Thyroid gland (tissue), 4 donors: ENCODE results near the gene STRBP.

ENCODE experiments used
- POLR2A ChIP-seq, 2 donors: fragments of 450-650 bp; IDR thresholded peaks; one replicate each; pipeline ENCODE4 v1.6.1; 2017; ENCODE audit warnings: antibody characterized with exemption in 2 of 2, mild to moderate bottlenecking in 2 of 2, moderate library complexity in 1 of 2
- TF ChIP-seq, protein P1 (sequence below), 6 experiments: fragments of 200-600 bp in 3 of 6; fragments of 450-650 bp in 3 of 6; sonication (generic) in 3 of 6; IDR thresholded peaks; one replicate each; pipeline ENCODE4 v1.5.1; 2016 to 2019; ENCODE audit warnings: antibody characterized with exemption in 6 of 6, mild to moderate bottlenecking in 2 of 6, inconsistent platforms in 1 of 6, moderate library complexity in 1 of 6

- TF ChIP-seq, protein P1, sequence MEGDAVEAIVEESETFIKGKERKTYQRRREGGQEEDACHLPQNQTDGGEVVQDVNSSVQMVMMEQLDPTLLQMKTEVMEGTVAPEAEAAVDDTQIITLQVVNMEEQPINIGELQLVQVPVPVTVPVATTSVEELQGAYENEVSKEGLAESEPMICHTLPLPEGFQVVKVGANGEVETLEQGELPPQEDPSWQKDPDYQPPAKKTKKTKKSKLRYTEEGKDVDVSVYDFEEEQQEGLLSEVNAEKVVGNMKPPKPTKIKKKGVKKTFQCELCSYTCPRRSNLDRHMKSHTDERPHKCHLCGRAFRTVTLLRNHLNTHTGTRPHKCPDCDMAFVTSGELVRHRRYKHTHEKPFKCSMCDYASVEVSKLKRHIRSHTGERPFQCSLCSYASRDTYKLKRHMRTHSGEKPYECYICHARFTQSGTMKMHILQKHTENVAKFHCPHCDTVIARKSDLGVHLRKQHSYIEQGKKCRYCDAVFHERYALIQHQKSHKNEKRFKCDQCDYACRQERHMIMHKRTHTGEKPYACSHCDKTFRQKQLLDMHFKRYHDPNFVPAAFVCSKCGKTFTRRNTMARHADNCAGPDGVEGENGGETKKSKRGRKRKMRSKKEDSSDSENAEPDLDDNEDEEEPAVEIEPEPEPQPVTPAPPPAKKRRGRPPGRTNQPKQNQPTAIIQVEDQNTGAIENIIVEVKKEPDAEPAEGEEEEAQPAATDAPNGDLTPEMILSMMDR (IDR thresholded peaks at IDR 0.05), result no peak
- no peak for TF ChIP-seq POLR2A (IDR thresholded peaks at IDR 0.05)
Measured at GRCh38 chr9:123091459-123091858, 176.9 kb downstream of the STRBP start.
